ENCODE measurements around the gene MTHFR.
"Not testable (repeated sequence)": the region's sequence is repeated elsewhere in the genome, so short reads cannot be mapped to it uniquely, and the experiment has no call there.

The MTHFR gene

GRCh38 chr1:11831945-11832725, 26.4 kb upstream of the MTHFR start:
- no peak for DNase-seq

- DNase-seq = no peak
Measured at GRCh38 chr1:11828511-11828910, 22.7 kb upstream of the MTHFR start.

- DNase-seq = no peak
Measured at GRCh38 chr1:11826946-11827345, 21.2 kb upstream of the MTHFR start.

- no peak for DNase-seq
Measured at GRCh38 chr1:11825131-11825530, 19.4 kb upstream of the MTHFR start.

GRCh38 chr1:11823366-11824137, 17.8 kb upstream of the MTHFR start:
- no peak for DNase-seq

GRCh38 chr1:11822091-11822490, 16.3 kb upstream of the MTHFR start:
- no peak for DNase-seq

- no peak for DNase-seq
Measured at GRCh38 chr1:11817192-11817591, 11.4 kb upstream of the MTHFR start.

- no peak for DNase-seq
Measured at GRCh38 chr1:11813021-11813420, 7.3 kb upstream of the MTHFR start.

GRCh38 chr1:11807133-11807532, 1.4 kb upstream of the MTHFR start:
- no peak for DNase-seq

- DNase-seq = no peak
Measured at GRCh38 chr1:11806307-11806936, 658 bp upstream of the MTHFR start.

- peak; percentile 50 for DNase-seq
Measured at GRCh38 chr1:11804666-11805421, 920 bp downstream of the MTHFR start.

GRCh38 chr1:11803924-11804665, 1.7 kb downstream of the MTHFR start:
- not testable (repeated sequence) for DNase-seq

GRCh38 chr1:11802973-11803885, 2.5 kb downstream of the MTHFR start:
- DNase-seq = peak; percentile 79

- no peak for DNase-seq
Measured at GRCh38 chr1:11802616-11802972, 3.2 kb downstream of the MTHFR start.

- DNase-seq = no peak
Measured at GRCh38 chr1:11800756-11801433, 4.9 kb downstream of the MTHFR start.

- no peak for DNase-seq
Measured at GRCh38 chr1:11800391-11800755, 5.4 kb downstream of the MTHFR start.

- no peak for DNase-seq
Measured at GRCh38 chr1:11799896-11800295, 5.9 kb downstream of the MTHFR start.

GRCh38 chr1:11799099-11799498, 6.7 kb downstream of the MTHFR start:
- DNase-seq = no peak

- no peak for DNase-seq
Measured at GRCh38 chr1:11797525-11798216, 8.1 kb downstream of the MTHFR start.
